ENCODE data around the gene STRADB.
"Not testable (repeated sequence)": the region's sequence is repeated elsewhere in the genome, so short reads cannot be mapped to it uniquely, and the experiment has no call there.

DNA sequence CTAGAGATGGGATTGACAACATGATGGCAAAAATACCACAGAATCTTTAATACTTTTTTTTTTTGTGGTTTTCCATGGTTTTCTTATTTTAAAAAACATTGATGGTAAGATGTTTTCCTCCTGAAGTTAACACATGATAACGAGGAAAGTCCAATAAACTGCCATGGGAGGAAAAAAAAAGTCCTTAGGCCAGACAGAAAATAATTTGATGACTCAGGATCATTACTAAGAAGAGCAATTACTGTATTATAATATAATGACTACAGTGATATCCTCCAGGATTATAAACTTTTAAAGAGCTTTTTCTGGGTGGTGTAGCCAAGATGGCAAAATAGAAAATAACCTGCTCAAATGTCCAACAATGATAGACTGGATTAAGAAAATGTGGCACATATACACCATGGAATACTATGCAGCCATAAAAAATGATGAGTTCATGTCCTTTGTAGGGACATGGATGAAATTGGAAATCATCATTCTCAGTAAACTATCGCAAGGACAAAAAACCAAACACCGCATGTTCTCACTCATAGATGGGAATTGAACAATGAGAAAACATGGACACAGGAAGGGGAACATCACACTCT lies 12.1 kb upstream of the STRADB start:
- TF ChIP-seq, protein P1, sequence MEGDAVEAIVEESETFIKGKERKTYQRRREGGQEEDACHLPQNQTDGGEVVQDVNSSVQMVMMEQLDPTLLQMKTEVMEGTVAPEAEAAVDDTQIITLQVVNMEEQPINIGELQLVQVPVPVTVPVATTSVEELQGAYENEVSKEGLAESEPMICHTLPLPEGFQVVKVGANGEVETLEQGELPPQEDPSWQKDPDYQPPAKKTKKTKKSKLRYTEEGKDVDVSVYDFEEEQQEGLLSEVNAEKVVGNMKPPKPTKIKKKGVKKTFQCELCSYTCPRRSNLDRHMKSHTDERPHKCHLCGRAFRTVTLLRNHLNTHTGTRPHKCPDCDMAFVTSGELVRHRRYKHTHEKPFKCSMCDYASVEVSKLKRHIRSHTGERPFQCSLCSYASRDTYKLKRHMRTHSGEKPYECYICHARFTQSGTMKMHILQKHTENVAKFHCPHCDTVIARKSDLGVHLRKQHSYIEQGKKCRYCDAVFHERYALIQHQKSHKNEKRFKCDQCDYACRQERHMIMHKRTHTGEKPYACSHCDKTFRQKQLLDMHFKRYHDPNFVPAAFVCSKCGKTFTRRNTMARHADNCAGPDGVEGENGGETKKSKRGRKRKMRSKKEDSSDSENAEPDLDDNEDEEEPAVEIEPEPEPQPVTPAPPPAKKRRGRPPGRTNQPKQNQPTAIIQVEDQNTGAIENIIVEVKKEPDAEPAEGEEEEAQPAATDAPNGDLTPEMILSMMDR (IDR thresholded peaks at IDR 0.05; ENCODE audit: low read depth, low read length): not testable (repeated sequence)
- TF ChIP-seq POLR2A (IDR thresholded peaks at IDR 0.05; ENCODE audit: extremely low read depth, insufficient read length); MYC (IDR thresholded peaks at IDR 0.05; ENCODE audit: low read depth, low read length): not testable (repeated sequence)
